Bone marrow (tissue), 2 donors: ENCODE measurements around the gene INPP5D.
"Not testable (repeated sequence)": the region's sequence is repeated elsewhere in the genome, so short reads cannot be mapped to it uniquely, and the experiment has no call there.

Experiments used
- DNase-seq, 2 donors: peaks; one replicate each; lab custom pipeline; 2025; lab: John Stamatoyannopoulos, UW

Gene INPP5D

DNA sequence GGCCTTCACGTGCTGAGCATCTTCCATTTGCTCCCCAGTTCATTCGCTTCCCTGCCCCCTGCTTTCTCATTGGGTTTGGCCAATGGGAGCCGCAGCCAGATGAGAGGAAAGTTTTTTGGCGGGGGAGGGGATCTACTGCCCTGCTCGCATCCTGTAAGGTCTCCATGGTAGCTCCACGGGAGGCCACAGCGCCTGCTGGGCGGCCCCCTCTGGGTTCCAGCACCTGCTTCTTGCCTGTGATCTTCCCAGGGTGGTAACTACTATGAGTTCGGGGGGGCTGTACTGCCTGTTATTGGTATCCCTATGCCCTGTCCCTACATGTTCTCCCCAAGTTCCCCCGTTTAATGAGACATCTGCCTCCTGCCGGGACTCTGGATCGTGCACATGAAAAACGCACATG is 57.2 kb downstream of the INPP5D start:
- DNase-seq: no peak

DNA sequence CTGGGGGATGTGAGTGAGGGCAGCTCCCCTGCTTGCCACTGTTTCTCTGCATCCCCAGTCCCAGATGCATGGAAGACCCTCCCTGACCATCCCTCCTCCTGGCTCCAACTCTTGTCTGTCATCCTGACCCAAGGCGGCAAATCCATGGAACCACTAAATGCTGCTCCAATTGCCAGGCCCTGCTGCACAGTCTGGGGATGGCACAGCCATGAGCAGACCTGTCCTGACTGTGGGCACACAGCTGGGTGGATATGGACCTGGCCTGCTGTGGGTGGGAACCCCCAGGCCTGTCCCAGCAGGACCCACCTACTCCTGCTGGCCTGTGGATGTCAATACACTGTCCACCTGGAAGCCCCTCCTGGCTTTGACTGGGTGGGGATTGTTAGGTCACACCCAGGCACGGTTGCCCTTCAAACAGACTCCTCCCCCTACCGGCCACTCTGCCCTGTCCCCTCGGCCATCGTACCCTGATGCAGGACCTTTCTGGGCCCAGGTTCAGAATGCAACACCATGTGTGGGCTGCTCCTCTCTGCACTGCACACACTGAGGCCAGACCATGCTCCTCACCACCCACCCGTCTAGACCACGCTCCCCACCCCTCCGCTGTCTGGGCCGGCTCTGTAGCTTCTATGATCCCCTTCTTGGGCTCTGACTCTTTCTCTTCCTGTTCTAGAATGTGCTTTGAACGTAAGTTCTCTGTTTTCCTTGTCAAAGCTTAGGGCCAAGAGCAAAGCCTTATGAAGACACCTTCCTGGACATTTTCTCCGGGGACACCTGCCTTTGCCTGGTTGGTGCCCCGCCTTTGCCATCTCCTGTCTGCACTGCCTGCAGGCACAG is 57.9 kb downstream of the INPP5D start:
- DNase-seq: no peak

DNA sequence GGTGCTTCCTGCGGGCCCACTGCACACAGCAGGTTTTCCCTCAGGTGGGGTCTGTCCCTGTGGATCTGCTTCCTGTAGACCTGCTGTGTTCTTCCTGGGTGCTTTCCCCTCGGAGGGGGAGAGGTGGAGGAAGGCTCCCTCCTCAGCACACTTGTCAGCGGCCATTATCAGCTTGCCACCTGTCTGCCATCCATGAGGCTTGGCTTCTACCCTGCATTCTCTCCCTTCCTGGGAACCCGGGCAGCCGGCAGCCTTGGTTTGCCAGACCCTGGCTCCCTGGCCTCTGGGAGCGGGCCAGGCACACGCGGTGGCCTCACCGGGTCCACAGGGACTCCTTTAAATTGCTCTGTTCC is 58.5 kb downstream of the INPP5D start:
- DNase-seq: no peak

DNA sequence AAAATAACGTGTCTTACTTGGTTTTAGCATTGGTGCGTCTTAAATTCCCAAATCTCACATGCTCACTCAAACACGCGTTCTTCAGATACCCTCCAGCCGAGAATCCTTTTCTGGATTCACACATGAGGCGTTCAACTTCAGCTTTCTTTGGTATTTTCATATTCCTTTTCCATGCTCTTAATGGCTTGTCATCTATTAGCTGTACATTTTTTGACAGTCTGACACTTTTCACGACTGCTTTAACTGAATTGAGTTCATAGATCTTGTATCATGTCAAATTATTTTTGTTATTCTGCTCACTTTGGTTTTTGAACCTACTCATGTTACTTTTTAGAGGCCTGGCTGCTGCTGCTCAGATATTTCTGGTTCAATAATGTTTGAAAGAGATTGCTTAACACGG is 59.0 kb downstream of the INPP5D start:
- no peak for DNase-seq

DNA sequence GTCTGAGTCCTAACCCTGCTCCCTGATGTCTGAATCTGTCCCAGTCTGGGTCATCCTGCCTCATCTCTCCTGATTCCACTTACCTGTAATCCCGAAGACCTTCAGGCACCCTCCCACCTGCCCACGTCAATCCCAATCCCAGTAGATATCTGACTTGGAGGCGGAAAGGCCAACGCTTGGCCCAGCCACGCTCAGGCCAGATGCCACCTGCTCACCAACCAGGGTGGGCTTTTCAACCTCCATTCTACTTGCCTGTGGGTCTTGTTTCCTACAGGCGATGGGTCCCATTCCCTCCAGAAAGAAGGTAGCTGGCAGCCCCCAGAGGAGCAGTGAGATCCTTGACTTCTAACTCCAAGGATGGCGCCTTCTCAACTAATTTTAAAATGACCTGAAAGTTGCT is 59.7 kb downstream of the INPP5D start:
- no peak for DNase-seq

DNA sequence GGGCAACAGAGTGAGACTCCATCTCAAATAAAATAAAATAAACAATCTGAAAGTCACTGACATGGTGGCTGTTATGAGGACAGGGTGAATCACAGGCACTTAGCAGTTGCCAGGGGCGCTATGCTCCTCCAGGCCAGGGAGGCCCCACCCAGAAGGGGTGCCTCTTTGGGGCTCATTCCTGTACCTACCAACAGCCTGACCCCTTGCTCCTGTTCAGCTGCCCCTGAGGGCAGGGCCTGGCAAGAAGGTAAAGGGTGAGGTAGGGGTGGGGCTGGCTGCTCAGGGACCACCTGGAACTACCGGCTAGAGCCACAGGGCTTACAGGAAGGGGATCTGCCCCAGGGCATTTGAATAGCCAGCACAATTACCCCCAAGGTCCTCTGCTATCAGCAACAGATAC is 60.3 kb downstream of the INPP5D start:
- DNase-seq: no peak

DNA sequence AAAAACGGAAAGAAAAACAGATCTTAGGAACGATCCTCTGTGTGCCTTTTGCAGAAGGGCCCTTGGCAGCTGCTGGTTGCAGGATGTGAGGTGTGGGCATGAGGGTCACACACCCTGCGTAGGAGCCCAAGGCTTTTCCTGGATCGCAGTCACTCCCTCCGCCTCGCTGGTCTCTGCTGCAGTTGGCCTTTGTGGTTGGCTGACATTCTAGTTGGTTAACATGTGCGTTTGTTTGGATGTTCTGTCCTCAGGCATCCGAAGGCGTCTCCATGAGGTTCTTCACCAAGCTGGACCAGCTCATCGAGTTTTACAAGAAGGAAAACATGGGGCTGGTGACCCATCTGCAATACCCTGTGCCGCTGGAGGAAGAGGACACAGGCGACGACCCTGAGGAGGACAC is 61.7 kb downstream of the INPP5D start:
- DNase-seq: no peak

DNA sequence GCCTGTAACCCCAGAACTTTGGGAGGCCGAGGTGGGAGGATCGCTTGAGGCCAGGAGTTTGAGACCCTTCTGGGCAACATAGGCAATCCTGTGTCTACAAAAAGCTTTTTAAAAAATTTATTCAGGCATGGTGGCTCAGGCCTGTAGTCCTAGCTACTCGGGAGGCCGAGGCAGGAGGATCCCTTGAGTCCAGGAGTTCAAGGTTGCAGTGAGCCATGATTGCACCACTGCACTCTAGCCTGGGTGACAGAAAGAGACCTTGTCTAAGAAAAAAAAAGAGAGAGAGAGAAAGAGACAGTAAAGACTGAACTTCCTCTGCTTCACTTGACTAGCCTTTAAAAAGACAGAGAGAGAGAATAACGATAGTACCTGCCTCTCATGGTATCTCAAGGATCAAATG is 62.4 kb downstream of the INPP5D start:
- DNase-seq: no peak

DNA sequence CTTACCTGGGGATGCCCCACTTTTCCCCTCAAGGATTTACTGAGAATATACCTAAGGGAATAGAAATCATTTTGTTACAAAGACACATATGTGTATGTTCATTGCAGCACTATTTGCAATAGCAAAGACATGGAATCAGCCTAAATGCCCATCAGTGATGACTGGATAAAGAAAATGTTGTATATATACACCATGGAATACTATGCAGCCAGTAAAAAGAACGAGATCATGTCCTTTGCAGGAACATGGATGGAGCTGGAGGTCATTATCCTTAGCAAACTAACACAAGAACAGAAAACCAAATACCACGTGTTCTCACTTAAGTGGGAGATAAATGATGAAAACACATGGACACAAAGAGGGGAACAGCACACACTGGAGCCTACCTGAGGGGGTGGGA is 63.4 kb downstream of the INPP5D start:
- not testable (repeated sequence) for DNase-seq

DNA sequence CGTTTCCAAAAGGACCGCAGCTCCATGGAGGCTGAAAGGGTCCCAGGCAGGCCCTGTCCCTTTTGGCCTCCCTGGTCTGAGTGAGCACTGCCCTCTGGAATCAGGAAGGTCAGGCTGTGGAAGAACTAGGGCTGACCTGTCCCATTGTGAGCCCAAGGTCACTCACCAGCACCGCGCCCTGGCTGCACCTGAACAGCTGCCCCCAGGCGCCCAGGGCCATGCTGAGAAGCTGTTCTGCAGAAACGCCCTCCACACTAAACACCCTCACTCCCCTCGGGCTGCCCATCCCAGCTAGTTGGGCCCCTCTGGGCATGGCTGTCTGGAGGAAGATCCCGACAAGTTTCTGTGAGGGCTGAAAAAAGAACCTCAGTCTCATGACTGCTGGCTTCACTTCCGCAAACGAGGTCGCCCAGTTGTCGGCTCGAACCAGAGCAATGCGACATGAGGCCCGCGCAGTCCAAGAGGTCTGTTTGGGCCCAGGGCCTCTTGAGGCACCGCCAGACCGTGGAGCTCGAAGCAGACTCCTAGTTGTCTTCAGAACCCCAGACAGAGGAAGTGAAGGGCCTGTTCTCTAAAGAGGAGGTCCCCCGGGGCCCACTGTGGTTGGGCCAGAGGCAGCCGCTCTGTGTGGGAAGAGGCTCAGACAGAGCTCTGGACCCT is 64.4 kb downstream of the INPP5D start:
- DNase-seq: no peak

DNA sequence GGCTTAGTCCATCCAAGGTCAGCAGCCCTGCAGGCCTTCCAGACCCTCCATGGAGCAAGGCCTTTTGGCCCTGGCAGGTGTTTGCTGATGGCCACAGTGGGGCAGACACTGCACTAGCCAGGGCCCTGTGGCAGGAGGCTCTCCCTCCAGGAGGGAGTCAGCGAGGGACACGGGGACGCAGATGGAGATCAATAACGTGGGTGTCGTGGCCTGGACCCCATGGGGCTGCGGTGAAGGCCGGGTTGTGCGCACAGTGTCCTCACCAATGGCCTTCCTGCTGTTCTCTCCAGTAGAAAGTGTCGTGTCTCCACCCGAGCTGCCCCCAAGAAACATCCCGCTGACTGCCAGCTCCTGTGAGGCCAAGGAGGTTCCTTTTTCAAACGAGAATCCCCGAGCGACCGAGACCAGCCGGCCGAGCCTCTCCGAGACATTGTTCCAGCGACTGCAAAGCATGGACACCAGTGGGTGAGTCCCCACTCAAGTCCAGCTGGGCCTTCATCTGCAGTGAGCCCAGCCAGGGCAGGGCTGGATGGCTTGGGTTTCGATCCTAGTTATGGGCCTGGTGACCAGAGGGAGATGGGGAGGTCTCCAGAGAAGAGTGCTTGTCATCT is 65.4 kb downstream of the INPP5D start:
- no peak for DNase-seq

DNA sequence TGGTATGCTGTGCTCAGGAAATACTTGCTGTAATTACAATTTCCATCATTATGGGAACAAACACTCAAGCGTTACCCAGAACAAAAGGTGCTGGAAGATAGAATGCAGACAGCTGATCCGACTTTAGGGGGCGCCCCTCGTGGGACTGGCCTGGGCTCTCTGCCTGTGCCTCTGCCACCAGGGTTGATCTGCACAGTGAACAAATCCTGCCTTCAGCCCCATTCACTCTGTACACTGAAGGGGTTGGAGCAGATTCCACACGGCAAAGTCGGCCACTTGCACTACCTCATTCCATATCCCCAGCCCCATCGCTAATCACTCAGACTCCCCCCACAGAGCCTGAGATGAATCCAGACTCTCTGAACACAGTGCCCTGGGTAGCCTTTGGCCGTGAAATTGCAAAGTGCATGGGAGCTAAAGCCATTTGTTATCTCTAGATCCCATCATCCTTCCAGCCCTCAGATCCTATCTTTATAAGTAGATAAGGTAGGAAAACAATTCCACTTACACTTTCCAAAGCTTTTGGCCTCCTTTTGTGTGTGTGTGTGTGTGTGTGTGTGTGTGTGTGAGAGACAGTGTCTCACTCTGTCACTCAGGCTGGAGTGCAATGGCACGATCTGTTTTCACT is 69.3 kb downstream of the INPP5D start:
- DNase-seq: no peak

DNA sequence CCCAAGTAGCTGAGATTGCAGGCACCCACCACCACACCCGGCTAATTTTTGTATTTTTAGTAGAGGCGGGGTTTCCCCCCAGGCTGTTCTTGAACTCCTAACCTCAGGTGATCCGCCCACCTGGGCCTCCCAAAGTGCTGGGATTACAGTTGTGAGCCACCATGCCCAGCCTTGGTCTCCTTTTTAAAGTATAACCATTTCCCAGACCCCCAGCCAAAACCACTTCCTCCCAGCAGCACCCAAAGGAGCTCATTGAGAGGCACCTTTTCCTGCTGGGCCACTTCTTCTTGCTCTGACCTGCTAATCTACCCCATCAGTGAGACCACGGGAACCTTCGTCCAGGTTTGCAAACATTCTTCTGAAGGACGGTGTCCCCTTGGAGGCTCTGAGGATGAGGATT is 69.9 kb downstream of the INPP5D start:
- DNase-seq: no peak

DNA sequence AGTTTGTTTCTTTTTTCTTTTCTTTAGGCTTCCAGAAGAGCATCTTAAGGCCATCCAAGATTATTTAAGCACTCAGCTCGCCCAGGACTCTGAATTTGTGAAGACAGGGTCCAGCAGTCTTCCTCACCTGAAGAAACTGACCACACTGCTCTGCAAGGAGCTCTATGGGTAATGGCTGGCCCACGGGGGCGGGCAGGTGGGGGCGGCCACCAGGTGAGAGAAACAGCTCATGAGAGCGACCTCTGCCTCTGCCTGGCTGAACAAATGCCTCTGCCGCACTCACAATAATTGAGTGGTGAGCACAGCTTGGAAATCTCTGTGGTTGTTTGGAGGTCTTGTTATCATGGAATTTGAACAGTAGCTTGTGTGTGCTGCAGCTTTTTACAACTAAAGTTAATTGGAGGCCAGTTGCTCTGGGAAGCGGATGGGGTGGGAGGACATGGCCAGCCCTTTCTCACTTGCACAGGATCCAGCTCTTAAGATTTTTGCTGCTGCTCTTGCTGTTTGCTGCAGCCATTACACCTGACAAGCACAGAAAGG is 70.4 kb downstream of the INPP5D start:
- DNase-seq: no peak

DNA sequence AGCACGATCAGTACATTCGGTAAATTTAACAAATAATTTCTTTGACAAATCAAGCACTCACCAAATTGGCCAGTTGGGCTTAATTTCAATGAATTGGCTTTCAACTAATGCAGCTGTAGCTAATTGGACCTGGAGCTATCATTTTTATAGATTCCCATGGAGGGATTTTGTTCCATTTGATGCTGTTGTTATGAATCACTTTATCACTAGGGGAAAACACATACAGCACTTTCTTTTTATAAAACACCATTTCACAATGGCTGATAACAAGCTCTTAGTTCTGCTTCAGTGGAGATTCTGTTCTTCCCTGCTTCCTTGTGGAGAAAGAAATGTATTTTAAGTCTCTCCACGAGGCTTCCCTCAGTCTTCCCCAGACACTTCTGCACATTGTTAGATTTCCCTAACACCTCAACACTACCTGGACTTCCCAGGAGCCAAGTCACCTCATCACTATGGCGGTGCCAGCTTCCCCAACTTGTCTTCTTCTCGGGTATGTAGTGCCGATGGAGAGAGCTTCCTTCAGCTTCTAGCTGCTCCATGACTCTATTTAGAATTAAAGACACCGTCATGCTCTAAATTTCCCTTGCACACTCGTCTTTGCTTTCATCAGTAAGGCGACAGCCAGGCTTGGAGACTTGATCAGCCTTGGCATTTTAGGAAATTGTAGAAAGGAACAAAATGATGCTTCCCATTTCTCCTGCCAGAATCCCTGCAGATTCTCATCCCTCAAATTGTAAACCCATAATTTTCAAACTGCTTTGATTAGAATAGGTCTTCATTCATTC is 72.0 kb downstream of the INPP5D start:
- no peak for DNase-seq

DNA sequence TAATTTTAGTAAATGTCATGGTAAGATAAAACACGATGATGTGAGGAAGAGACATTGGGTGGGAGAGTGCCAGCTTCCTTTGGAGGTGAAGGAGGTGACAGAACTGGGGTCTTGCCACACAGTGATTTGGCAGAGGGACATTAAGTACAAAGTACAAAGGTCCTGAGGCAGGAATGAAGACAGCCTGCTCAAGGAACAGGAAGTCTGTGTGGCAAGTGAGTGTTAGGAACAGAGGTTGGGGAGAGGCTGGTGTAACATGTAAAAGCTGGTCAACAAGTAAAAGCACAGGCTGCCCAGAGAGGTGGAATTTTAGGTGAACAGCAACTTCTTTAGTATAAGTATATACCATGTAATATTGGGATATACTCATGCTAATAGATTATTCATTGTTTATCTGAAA is 73.1 kb downstream of the INPP5D start:
- DNase-seq: no peak

DNA sequence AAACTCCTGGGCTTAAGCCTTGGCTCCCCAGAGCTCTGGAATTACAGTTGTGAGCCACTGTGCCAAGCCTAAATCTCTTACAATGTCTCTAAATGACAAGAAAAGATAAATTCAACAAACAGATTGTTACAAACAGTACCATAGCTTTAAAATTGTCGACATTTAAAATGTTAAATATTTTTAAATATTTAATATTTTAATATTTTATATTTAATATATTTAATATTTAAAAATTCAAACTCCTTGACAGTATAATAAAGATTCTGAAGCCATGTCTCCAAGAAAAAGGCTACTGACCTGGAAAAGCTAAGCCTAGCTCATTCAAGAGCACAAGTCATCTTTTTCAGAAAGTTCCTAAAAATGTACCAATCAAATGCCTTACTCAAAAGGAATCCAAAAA is 75.3 kb downstream of the INPP5D start:
- no peak for DNase-seq

DNA sequence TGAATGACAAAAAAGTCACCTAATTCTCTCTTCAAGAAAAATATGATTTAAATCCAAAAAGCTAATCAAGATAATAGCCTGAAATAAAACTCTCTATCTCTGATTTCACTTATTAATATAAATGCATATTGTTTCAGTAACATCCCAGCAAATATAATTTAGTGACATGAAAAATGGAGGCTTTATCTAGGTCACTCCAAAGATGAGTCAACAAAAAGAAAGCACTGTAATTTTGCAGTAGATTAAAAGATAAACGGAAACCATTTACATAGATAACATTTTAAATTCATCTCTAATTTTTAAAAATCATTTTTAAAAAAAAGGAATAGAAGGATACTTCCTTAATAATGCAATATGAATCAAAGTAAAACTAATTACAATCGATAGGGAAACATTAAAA is 76.9 kb downstream of the INPP5D start:
- no peak for DNase-seq

DNA sequence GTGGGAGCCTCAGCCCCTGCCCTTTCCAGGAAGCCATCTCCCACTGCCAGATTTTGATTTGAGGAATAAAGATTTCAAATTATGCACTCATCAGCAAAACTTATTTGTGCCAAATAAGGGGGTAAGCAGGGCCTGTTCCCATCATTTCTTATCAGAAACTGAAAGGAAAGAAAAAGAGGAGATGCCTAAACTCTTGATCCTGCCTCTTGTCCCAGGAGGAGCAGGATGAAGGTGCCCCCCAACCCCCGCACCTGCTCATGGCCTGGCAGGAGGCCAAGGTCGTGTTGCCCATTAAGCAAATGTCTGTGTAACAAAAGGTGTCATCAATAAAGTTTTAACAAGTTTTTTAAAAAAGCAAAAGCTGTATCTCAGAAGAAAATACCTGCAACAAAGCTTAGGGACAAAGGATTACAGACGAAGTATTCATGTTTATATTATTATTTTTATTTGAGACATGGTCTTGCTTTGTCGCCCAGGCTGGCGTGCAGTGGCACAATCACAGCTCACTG is 80.0 kb downstream of the INPP5D start:
- no peak for DNase-seq

DNA sequence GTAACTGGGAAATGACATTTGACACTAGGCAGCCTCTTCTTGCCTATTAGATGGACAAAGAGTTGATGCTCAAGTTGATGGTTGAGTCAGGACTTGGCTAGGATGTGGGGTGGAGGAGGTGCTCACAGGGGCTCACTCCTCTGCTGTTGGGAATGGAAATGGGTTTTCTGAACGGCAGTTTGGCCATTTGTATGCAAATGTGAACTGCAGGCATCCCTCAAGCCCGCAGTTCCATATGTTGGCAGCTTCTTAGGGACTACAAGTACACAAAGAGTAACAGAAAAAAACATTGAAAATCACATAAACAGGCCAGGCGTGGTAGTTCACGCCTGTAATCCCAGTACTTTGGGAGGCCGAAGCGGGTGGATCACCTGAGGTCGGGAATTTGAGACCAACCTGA is 80.8 kb downstream of the INPP5D start:
- DNase-seq: no peak

DNA sequence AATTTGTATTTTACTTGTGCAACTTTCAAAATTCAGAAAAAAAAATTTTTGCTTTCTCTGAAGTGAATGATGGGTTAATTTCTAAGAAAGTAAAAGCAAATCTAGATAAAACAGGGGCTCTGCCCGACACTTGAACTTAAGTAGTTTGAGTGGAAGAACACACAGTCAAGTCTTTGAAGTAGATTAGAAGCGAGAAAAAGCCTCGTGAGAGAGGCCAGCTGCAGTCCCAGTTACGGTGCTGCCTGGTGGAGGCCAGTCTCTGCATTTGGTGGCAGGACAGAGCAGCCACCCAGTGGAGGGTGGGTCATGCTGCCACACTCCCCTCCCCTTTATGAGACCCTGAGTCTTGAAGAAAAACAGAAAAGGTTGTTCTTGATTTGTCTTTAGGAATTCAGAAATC is 81.8 kb downstream of the INPP5D start:
- no peak for DNase-seq
